PC-3 (cell line): ENCODE results near the gene TMEM181. TPM values are rescaled to one million over a fixed set of nuclear protein-coding genes. Genes with fewer than 3 reads are reported as not detected.

Experiments used
- ATAC-seq: fragments of 200-7000 bp; cut with Tn5 transposase; 2 replicates; pipeline ENCODE4 v1.9.1; 2020; ENCODE audit warnings: mild to moderate bottlenecking, moderate library complexity
- BruUV-seq: library from RNA; stranded (reverse); fragments of 400-500 nt; replicated peaks from 2 replicates; lab custom pipeline; 2021; lab: Mats Ljungman, UMichigan
- CTCF ChIA-PET: fragments of 300-600 bp; sonication (Branson Sonifier 250); formaldehyde crosslinking; loops from one replicate; lab custom pipeline; 2022; ENCODE audit warnings: antibody characterized with exemption; lab: Charles Lee
- POLR2A ChIA-PET: fragments of 300-600 bp; sonication (Branson Sonifier 250); formaldehyde crosslinking; loops from one replicate; lab custom pipeline; 2022; ENCODE audit warnings: antibody characterized with exemption; ENCODE audit not compliant: unreplicated experiment; lab: Charles Lee
- DNase-seq: peaks from one replicate; pipeline ENCODE4 v3.0.0-alpha.2; 2015
- H2AFZ ChIP-seq: fragments of 300-600 bp; sonication (generic); 2 replicates; pipeline ENCODE4 v1.6.0; 2016; ENCODE audit warnings: antibody characterized with exemption, low read length
- H3F3A ChIP-seq: fragments of 300-600 bp; sonication (generic); one replicate; pipeline ENCODE4 v1.6.0; 2017; ENCODE audit warnings: antibody characterized with exemption, low read length, control low read depth, mild to moderate bottlenecking; ENCODE audit not compliant: unreplicated experiment
- H3K27ac ChIP-seq: fragments of 300-600 bp; sonication (generic); 2 replicates; pipeline ENCODE4 v1.5.1; 2016; ENCODE audit warnings: mild to moderate bottlenecking, low read length
- H3K27me3 ChIP-seq: fragments of 300-600 bp; sonication (generic); 2 replicates; pipeline ENCODE4 v1.6.1; 2016; ENCODE audit warnings: low read length, mixed read lengths
- H3K36me3 ChIP-seq: fragments of 300-600 bp; sonication (generic); 2 replicates; pipeline ENCODE4 v1.6.1; 2016; ENCODE audit warnings: low read depth, mixed run types, low read length, mixed read lengths
- H3K4me1 ChIP-seq: fragments of 300-600 bp; sonication (generic); 2 replicates; pipeline ENCODE4 v1.5.1; 2016; ENCODE audit warnings: low read length; ENCODE audit not compliant: insufficient read depth
- H3K4me2 ChIP-seq: fragments of 300-600 bp; sonication (generic); 2 replicates; pipeline ENCODE4 v1.6.0; 2016; ENCODE audit warnings: low read length
- H3K4me3 ChIP-seq: fragments of 300-600 bp; sonication (generic); 2 replicates; pipeline ENCODE4 v1.5.1; 2016; ENCODE audit warnings: mild to moderate bottlenecking, low read length, mixed read lengths
- H3K79me2 ChIP-seq: fragments of 300-600 bp; sonication (generic); 2 replicates; pipeline ENCODE4 v1.6.1; 2017; ENCODE audit warnings: low read length, mixed read lengths
- H3K9ac ChIP-seq: fragments of 300-600 bp; sonication (generic); 2 replicates; pipeline ENCODE4 v1.6.0; 2016; ENCODE audit warnings: mild to moderate bottlenecking, low read length
- H3K9me2 ChIP-seq: fragments of 300-600 bp; sonication (generic); replicated peaks from 2 replicates; pipeline ENCODE4 v1.6.1; 2016; ENCODE audit warnings: mixed run types, low read length, mixed read lengths
- H3K9me3 ChIP-seq: fragments of 300-600 bp; sonication (generic); 2 replicates; pipeline ENCODE4 v1.6.1; 2016; ENCODE audit warnings: low read length, mixed read lengths
- H4K20me1 ChIP-seq: fragments of 300-600 bp; sonication (generic); 2 replicates; pipeline ENCODE4 v1.6.1; 2016; ENCODE audit warnings: low read length, mixed read lengths
- CTCF ChIP-seq: fragments of 300-600 bp; sonication (generic); conservative IDR thresholded peaks from 2 replicates; pipeline ENCODE4 v1.5.1; 2017; ENCODE audit warnings: antibody characterized with exemption, low read depth, mild to moderate bottlenecking, low read length
- EZH2 ChIP-seq: fragments of 300-600 bp; sonication (generic); IDR thresholded peaks from one replicate; pipeline ENCODE4 v1.6.1; 2017; ENCODE audit warnings: antibody characterized with exemption, mild to moderate bottlenecking, low read length; ENCODE audit not compliant: unreplicated experiment
- EZH2phosphoT487 ChIP-seq: fragments of 300-600 bp; sonication (generic); IDR thresholded peaks from 2 replicates; pipeline ENCODE4 v1.6.1; 2018; ENCODE audit warnings: mild to moderate bottlenecking, antibody characterized with exemption, low read length, borderline replicate concordance
- intact Hi-C: fragments of 100-400 bp; cut with micrococcal nuclease; formaldehyde crosslinking; loops from 2 replicates; pipeline ENCODE4 v1.9.0; 2023
- total RNA-seq: library from RNA; depleted of rRNA; stranded (reverse); fragments of >200 nt; gene quantifications from 2 replicates; pipeline ENCODE4 v1.2.3, GENCODE V29; 2014

TMEM181 gene
- total RNA-seq, 1 experiment from 2014 or later = 13.7 TPM

- Histone ChIP-seq H3K79me2 (peaks cover 65% of the 10 kb centered on the region), H3K9me3 (no peaks in the 10 kb centered on the region), H4K20me1 (no peaks in the 10 kb centered on the region), H3F3A (no peaks in the 10 kb centered on the region), H3K4me1 (peaks cover 10% of the 10 kb centered on the region), H3K9ac (no peak overlapping the region), H3K4me2 (no peak overlapping the region), H3K27me3 (no peaks in the 10 kb centered on the region), H3K4me3 (no peak overlapping the region), H3K9me2 (no peaks in the 10 kb centered on the region), H3K27ac (no peak overlapping the region), H2AFZ (no peak overlapping the region), H3K36me3 (peaks cover 3% of the 10 kb centered on the region; the same call in 1 of the 2 replicates)
- POLR2A ChIA-PET = interaction anchor here (0.6 kb wide), 1 partner anchor 369 kb away, joined by 4 read pairs; no protein-coding TSS in a partner anchor
- intact Hi-C loops = no loop called here
- TF ChIP-seq CTCF (no peak), EZH2 (no peak), EZH2phosphoT487 (no peak)
- CTCF ChIA-PET = no interaction called here
- no TSS peak for BruUV-seq
- ATAC-seq (no peak), DNase-seq (no peak)
These were observed 10.7 kb downstream of the TMEM181 start for GRCh38 chr6:158570681-158570962.

- Histone ChIP-seq H3K36me3 (peaks cover 4% of the 10 kb centered on the region), H3K27ac (peak overlapping the region; percentile 39), H3F3A (no peaks in the 10 kb centered on the region), H3K9me2 (no peaks in the 10 kb centered on the region), H4K20me1 (no peaks in the 10 kb centered on the region), H3K9me3 (no peaks in the 10 kb centered on the region), H3K27me3 (no peaks in the 10 kb centered on the region), H2AFZ (peak overlapping the region; percentile 34; the same call in 1 of the 2 replicates), H3K4me2 (peak overlapping the region; percentile 22; the same call in 1 of the 2 replicates), H3K4me3 (no peak overlapping the region), H3K4me1 (peaks cover 10% of the 10 kb centered on the region), H3K79me2 (peaks cover 53% of the 10 kb centered on the region), H3K9ac (peak overlapping the region; percentile 17)
- ChIA-PET CTCF (no interaction called here), POLR2A (no interaction called here)
- ATAC-seq = peak; percentile 98
- peak; percentile 42 for DNase-seq
- BruUV-seq = no TSS peak
- intact Hi-C loops = no loop called here
- TF ChIP-seq EZH2 = no peak
- no peak for TF ChIP-seq EZH2phosphoT487
- no peak for TF ChIP-seq CTCF
These were observed 12.1 kb downstream of the TMEM181 start for GRCh38 chr6:158571826-158572652.
